CD8-positive, alpha-beta memory T cell (primary cell): Measurements from ENCODE around the gene FGF6. TPM values are rescaled to one million over a fixed set of nuclear protein-coding genes. Genes with fewer than 3 reads are reported as not detected.

Source experiments
- CTCF ChIA-PET: fragments of 350-600 bp; sonication (Branson Sonifier 250); formaldehyde crosslinking; loops from one replicate; lab custom pipeline; 2021; ENCODE audit warnings: antibody characterized with exemption; lab: Charles Lee
- POLR2A ChIA-PET: fragments of 350-600 bp; sonication (Branson Sonifier 250); formaldehyde crosslinking; loops from one replicate; lab custom pipeline; 2021; ENCODE audit warnings: antibody characterized with exemption; lab: Charles Lee
- DNase-seq, 5 donors: peaks; one replicate each; pipeline versions ENCODE4 v3.0.0 to v3.0.0-alpha.2; 2020 to 2022; ENCODE audit warnings: mixed read lengths in 1 of 5
- H3K27ac ChIP-seq: one replicate; pipeline ENCODE4 v1.7.0; 2013; ENCODE audit warnings: low read depth, mild to moderate bottlenecking, low read length, moderate library complexity
- H3K27me3 ChIP-seq: 2 replicates; pipeline ENCODE4 v1.7.0; 2013; ENCODE audit warnings: low read length, mild to moderate bottlenecking; ENCODE audit not compliant: insufficient read depth, poor library complexity, severe bottlenecking
- H3K36me3 ChIP-seq: 2 replicates; pipeline ENCODE4 v1.7.0; 2013; ENCODE audit warnings: mild to moderate bottlenecking, low read length, moderate library complexity; ENCODE audit not compliant: insufficient read depth
- H3K4me1 ChIP-seq: 2 replicates; pipeline ENCODE4 v1.7.0; 2013; ENCODE audit warnings: mild to moderate bottlenecking, low read length, moderate library complexity; ENCODE audit not compliant: insufficient read depth
- H3K4me3 ChIP-seq: 2 replicates; pipeline ENCODE4 v1.7.0; 2013; ENCODE audit warnings: mild to moderate bottlenecking, low read length
- H3K9me3 ChIP-seq: 2 replicates; pipeline ENCODE4 v1.7.0; 2013; ENCODE audit warnings: mild to moderate bottlenecking, low read length
- H3K27ac Mint-ChIP-seq, 8 donors: one replicate each; pipeline ENCODE4 v1.8.0; 2020 to 2021; ENCODE audit warnings: mixed read lengths in 8 of 8, mild to moderate bottlenecking in 6 of 8, inconsistent platforms in 3 of 8, moderate library complexity in 3 of 8
- H3K27me3 Mint-ChIP-seq, 2 donors: one replicate each; pipeline ENCODE4 v1.8.0; 2020 to 2021; ENCODE audit warnings: mixed read lengths in 2 of 2, mild to moderate bottlenecking in 1 of 2, moderate library complexity in 1 of 2
- H3K36me3 Mint-ChIP-seq, 3 donors: one replicate each; pipeline ENCODE4 v1.8.0; 2020 to 2021; ENCODE audit warnings: mixed read lengths in 3 of 3, inconsistent platforms in 1 of 3, mild to moderate bottlenecking in 1 of 3
- H3K4me1 Mint-ChIP-seq, 3 donors: one replicate each; pipeline ENCODE4 v1.8.0; 2020 to 2021; ENCODE audit warnings: mixed read lengths in 3 of 3, inconsistent platforms in 1 of 3, mild to moderate bottlenecking in 1 of 3
- H3K4me3 Mint-ChIP-seq, 7 donors: one replicate each; pipeline ENCODE4 v1.8.0; 2020 to 2021; ENCODE audit warnings: mixed read lengths in 7 of 7, mild to moderate bottlenecking in 6 of 7, moderate library complexity in 4 of 7, inconsistent platforms in 2 of 7
- H3K9me3 Mint-ChIP-seq, 5 donors: one replicate each; pipeline ENCODE4 v1.8.0; 2020 to 2022; ENCODE audit warnings: mixed read lengths in 5 of 5, mild to moderate bottlenecking in 3 of 5, moderate library complexity in 2 of 5, inconsistent platforms in 1 of 5
- polyA plus RNA-seq: library from polyadenylated mRNA; unstranded; fragments of 300-500 nt; fragmentation: Illumina TruSeq; gene quantifications from one replicate; pipeline ENCODE4 v1.2.3, GENCODE V29; 2021
- total RNA-seq, 2 experiments: library from RNA; stranded (reverse); gene quantifications; one replicate each; pipeline ENCODE4 v1.2.3, GENCODE V29; 2021

Gene FGF6
- total and polyA plus RNA-seq, 3 experiments from 2014 or later: not detected

GRCh38 chr12:4444031-4444430, 1.6 kb downstream of the FGF6 start:
- no peaks in the 10 kb centered on the region for H3K4me1 Mint-ChIP-seq
- Histone ChIP-seq H3K9me3 (no peaks in the 10 kb centered on the region), H3K4me1 (no peaks in the 10 kb centered on the region), H3K27me3 (no peaks in the 10 kb centered on the region), H3K36me3 (no peaks in the 10 kb centered on the region), H3K4me3 (no peak overlapping the region), H3K27ac (no peak overlapping the region)
- H3K4me3 Mint-ChIP-seq: no peak overlapping the region
- H3K27ac Mint-ChIP-seq: no peak overlapping the region
- H3K36me3 Mint-ChIP-seq: no peaks in the 10 kb centered on the region
- ChIA-PET POLR2A (no interaction called here), CTCF (interaction anchor here (1.6 kb wide), 1 partner anchor 9 kb away, joined by 3 read pairs; no protein-coding TSS in a partner anchor)
- no peaks in the 10 kb centered on the region for H3K9me3 Mint-ChIP-seq
- H3K27me3 Mint-ChIP-seq: peaks cover 0 to 40% of the 10 kb centered on the region in 2 donors
- no peak for DNase-seq

GRCh38 chr12:4443616-4444015, 2.0 kb downstream of the FGF6 start:
- Histone ChIP-seq H3K27ac (no peak overlapping the region), H3K4me1 (no peaks in the 10 kb centered on the region), H3K27me3 (no peaks in the 10 kb centered on the region), H3K4me3 (no peak overlapping the region), H3K9me3 (no peaks in the 10 kb centered on the region), H3K36me3 (no peaks in the 10 kb centered on the region)
- peaks cover 0 to 40% of the 10 kb centered on the region in 2 donors for H3K27me3 Mint-ChIP-seq
- H3K27ac Mint-ChIP-seq: no peak overlapping the region
- ChIA-PET CTCF (interaction anchor here (1.6 kb wide), 1 partner anchor 9 kb away, joined by 3 read pairs; no protein-coding TSS in a partner anchor), POLR2A (no interaction called here)
- DNase-seq: no peak
- no peaks in the 10 kb centered on the region for H3K4me1 Mint-ChIP-seq
- H3K9me3 Mint-ChIP-seq: no peaks in the 10 kb centered on the region
- no peaks in the 10 kb centered on the region for H3K36me3 Mint-ChIP-seq
- H3K4me3 Mint-ChIP-seq: no peak overlapping the region

- no peaks in the 10 kb centered on the region for H3K27me3 ChIP-seq
- POLR2A ChIA-PET: no interaction called here
- no peaks in the 10 kb centered on the region for H3K4me1 ChIP-seq
- DNase-seq: no peak
- no peaks in the 10 kb centered on the region for H3K36me3 ChIP-seq
- H3K9me3 ChIP-seq: no peaks in the 10 kb centered on the region
- CTCF ChIA-PET: no interaction called here
- no peak overlapping the region for H3K4me3 ChIP-seq
- no peak overlapping the region for H3K27ac ChIP-seq
- Mint-ChIP-seq H3K4me3 (no peak overlapping the region), H3K9me3 (no peaks in the 10 kb centered on the region), H3K27ac (no peak overlapping the region), H3K36me3 (no peaks in the 10 kb centered on the region), H3K27me3 (peaks cover 0 to 39% of the 10 kb centered on the region in 2 donors), H3K4me1 (no peaks in the 10 kb centered on the region)
Measured at GRCh38 chr12:4441355-4442335, 4.0 kb downstream of the FGF6 start.

GRCh38 chr12:4440187-4440941, 5.3 kb downstream of the FGF6 start:
- ChIA-PET CTCF (interaction anchor here (1.6 kb wide), 1 partner anchor 19 kb away, joined by 5 read pairs; no protein-coding TSS in a partner anchor), POLR2A (no interaction called here)
- Histone ChIP-seq H3K4me3 (no peak overlapping the region), H3K36me3 (no peaks in the 10 kb centered on the region), H3K4me1 (no peaks in the 10 kb centered on the region), H3K27me3 (no peaks in the 10 kb centered on the region), H3K27ac (no peak overlapping the region), H3K9me3 (no peaks in the 10 kb centered on the region)
- no peak overlapping the region for H3K27ac Mint-ChIP-seq
- H3K27me3 Mint-ChIP-seq: peaks cover 3 to 37% of the 10 kb centered on the region in 2 donors
- no peaks in the 10 kb centered on the region for H3K36me3 Mint-ChIP-seq
- H3K9me3 Mint-ChIP-seq: no peaks in the 10 kb centered on the region
- H3K4me3 Mint-ChIP-seq: no peak overlapping the region
- no peak for DNase-seq
- H3K4me1 Mint-ChIP-seq: no peaks in the 10 kb centered on the region

- no peak for DNase-seq
- POLR2A ChIA-PET: no interaction called here
- Histone ChIP-seq H3K4me3 (no peak overlapping the region), H3K9me3 (no peaks in the 10 kb centered on the region), H3K36me3 (no peaks in the 10 kb centered on the region), H3K27ac (no peak overlapping the region), H3K27me3 (no peaks in the 10 kb centered on the region), H3K4me1 (no peaks in the 10 kb centered on the region)
- no peaks in the 10 kb centered on the region for H3K36me3 Mint-ChIP-seq
- no peaks in the 10 kb centered on the region for H3K4me1 Mint-ChIP-seq
- peaks cover 3 to 37% of the 10 kb centered on the region in 2 donors for H3K27me3 Mint-ChIP-seq
- H3K4me3 Mint-ChIP-seq: no peak overlapping the region
- no peak overlapping the region for H3K27ac Mint-ChIP-seq
- H3K9me3 Mint-ChIP-seq: no peaks in the 10 kb centered on the region
- CTCF ChIA-PET: interaction anchor here (1.6 kb wide), 1 partner anchor 18 kb away, joined by 5 read pairs; no protein-coding TSS in a partner anchor
Measured at GRCh38 chr12:4439736-4440135, 5.9 kb downstream of the FGF6 start.

- Mint-ChIP-seq H3K4me1 (no peaks in the 10 kb centered on the region), H3K36me3 (no peaks in the 10 kb centered on the region), H3K4me3 (no peak overlapping the region), H3K27ac (no peak overlapping the region), H3K27me3 (peaks cover 6 to 34% of the 10 kb centered on the region in 2 donors), H3K9me3 (no peaks in the 10 kb centered on the region)
- no peak for DNase-seq
- Histone ChIP-seq H3K27ac (no peak overlapping the region), H3K4me3 (no peak overlapping the region), H3K27me3 (no peaks in the 10 kb centered on the region), H3K4me1 (no peaks in the 10 kb centered on the region), H3K36me3 (no peaks in the 10 kb centered on the region), H3K9me3 (no peaks in the 10 kb centered on the region)
- ChIA-PET POLR2A (no interaction called here), CTCF (interaction anchor here (1.6 kb wide), 1 partner anchor 17 kb away, joined by 5 read pairs; no protein-coding TSS in a partner anchor)
Measured at GRCh38 chr12:4438834-4439596, 6.6 kb downstream of the FGF6 start.

- Histone ChIP-seq H3K27ac (no peak overlapping the region), H3K36me3 (no peaks in the 10 kb centered on the region), H3K27me3 (no peaks in the 10 kb centered on the region), H3K4me1 (no peaks in the 10 kb centered on the region), H3K9me3 (no peaks in the 10 kb centered on the region), H3K4me3 (no peak overlapping the region)
- ChIA-PET POLR2A (no interaction called here), CTCF (no interaction called here)
- Mint-ChIP-seq H3K9me3 (no peaks in the 10 kb centered on the region), H3K27ac (no peak overlapping the region), H3K36me3 (no peaks in the 10 kb centered on the region), H3K27me3 (peaks cover 11 to 14% of the 10 kb centered on the region in 2 donors), H3K4me3 (no peak overlapping the region), H3K4me1 (no peaks in the 10 kb centered on the region)
- DNase-seq: no peak
Measured at GRCh38 chr12:4435537-4435936, 10.1 kb downstream of the FGF6 start.
